AG04450 (cell line): ENCODE measurements around the gene SLC35F3. TPM values are rescaled to one million over a fixed set of nuclear protein-coding genes. Genes with fewer than 3 reads are reported as not detected.

Source experiments
- CTCF ChIA-PET: fragments of 300-600, 350-600 bp; formaldehyde crosslinking; extraction: SDS; loops from one replicate; lab custom pipeline; 2022; ENCODE audit warnings: antibody characterized with exemption, inconsistent platforms; lab: Charles Lee
- POLR2A ChIA-PET: fragments of 350-600 bp; formaldehyde crosslinking; extraction: SDS; loops from one replicate; lab custom pipeline; 2021; ENCODE audit warnings: antibody characterized with exemption, inconsistent platforms; lab: Yijun Ruan, JAX
- DNase-seq: peaks from one replicate; pipeline ENCODE4 v3.0.0-alpha.2; 2011; ENCODE audit warnings: low read depth, low spot score
- H3K27ac ChIP-seq: one replicate; pipeline ENCODE4 v1.5.1; 2012; ENCODE audit warnings: low read depth, low read length, control low read depth
- H3K27me3 ChIP-seq: one replicate; pipeline ENCODE4 v1.6.0; 2012; ENCODE audit warnings: low read length; ENCODE audit not compliant: control insufficient read depth, insufficient read depth
- H3K4me3 ChIP-seq: 2 replicates; pipeline ENCODE4 v1.5.1; 2011; ENCODE audit warnings: mild to moderate bottlenecking, low read depth, low read length, control low read depth
- H3K9me3 ChIP-seq: 2 replicates; pipeline ENCODE4 v1.5.1; 2012; ENCODE audit warnings: low read length; ENCODE audit not compliant: control insufficient read depth, insufficient read depth
- polyA plus RNA-seq: library from polyadenylated mRNA; depleted of rRNA; stranded (reverse); fragments of >200 nt; gene quantifications from 2 replicates; pipeline ENCODE4 v1.2.3, GENCODE V29; 2011
- TF ChIP-seq, protein P1 (sequence below): IDR thresholded peaks from 2 replicates; pipeline ENCODE4 v1.5.1; 2011; ENCODE audit warnings: low read depth, low read length, control low read depth, inconsistent platforms

SLC35F3 gene
- polyA plus RNA-seq, 1 experiment, result 0.04 TPM

- ChIA-PET CTCF (interaction anchor here (0.8 kb wide), 1 partner anchor 51 kb away, joined by 3 read pairs; no protein-coding TSS in a partner anchor), POLR2A (no interaction called here)
- Histone ChIP-seq H3K27me3 (no peaks in the 10 kb centered on the region), H3K9me3 (no peaks in the 10 kb centered on the region), H3K4me3 (no peak overlapping the region), H3K27ac (no peak overlapping the region)
- no peak for DNase-seq
- TF ChIP-seq, protein P1, sequence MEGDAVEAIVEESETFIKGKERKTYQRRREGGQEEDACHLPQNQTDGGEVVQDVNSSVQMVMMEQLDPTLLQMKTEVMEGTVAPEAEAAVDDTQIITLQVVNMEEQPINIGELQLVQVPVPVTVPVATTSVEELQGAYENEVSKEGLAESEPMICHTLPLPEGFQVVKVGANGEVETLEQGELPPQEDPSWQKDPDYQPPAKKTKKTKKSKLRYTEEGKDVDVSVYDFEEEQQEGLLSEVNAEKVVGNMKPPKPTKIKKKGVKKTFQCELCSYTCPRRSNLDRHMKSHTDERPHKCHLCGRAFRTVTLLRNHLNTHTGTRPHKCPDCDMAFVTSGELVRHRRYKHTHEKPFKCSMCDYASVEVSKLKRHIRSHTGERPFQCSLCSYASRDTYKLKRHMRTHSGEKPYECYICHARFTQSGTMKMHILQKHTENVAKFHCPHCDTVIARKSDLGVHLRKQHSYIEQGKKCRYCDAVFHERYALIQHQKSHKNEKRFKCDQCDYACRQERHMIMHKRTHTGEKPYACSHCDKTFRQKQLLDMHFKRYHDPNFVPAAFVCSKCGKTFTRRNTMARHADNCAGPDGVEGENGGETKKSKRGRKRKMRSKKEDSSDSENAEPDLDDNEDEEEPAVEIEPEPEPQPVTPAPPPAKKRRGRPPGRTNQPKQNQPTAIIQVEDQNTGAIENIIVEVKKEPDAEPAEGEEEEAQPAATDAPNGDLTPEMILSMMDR, result no peak
Measured at GRCh38 chr1:234361102-234361603, 456.7 kb downstream of the SLC35F3 start.

DNA sequence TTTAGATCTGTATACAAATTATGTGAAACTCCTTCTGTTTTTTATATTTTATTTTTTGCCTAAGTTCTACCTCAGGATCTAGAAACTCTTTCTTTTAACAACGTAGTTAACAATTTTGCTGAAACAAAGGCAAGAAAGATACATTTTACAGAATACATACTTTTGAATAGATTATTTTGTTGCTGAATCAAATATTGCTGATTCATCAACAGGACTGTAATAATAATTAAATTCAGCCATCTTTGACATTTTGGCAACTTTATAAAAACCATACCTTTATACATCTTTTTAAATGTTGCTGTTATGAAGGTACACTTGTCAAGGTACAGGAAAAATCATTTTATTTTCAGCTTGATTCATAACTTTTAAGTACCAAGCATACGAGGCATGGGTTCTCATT lies 458.1 kb downstream of the SLC35F3 start:
- ChIA-PET CTCF (no interaction called here), POLR2A (no interaction called here)
- H3K4me3 ChIP-seq, result no peak overlapping the region
- TF ChIP-seq, protein P1, result no peak
- no peaks in the 10 kb centered on the region for H3K9me3 ChIP-seq
- H3K27me3 ChIP-seq, result no peaks in the 10 kb centered on the region
- DNase-seq, result no peak
- H3K27ac ChIP-seq, result no peak overlapping the region

- POLR2A ChIA-PET, result no interaction called here
- no peaks in the 10 kb centered on the region for H3K27me3 ChIP-seq
- TF ChIP-seq, protein P1, result no peak
- no peak overlapping the region for H3K27ac ChIP-seq
- CTCF ChIA-PET, result interaction anchor here (1.5 to 1.8 kb wide), 2 partner anchors 42 to 59 kb away, joined by 4 to 7 read pairs; no protein-coding TSS in a partner anchor
- H3K9me3 ChIP-seq, result no peaks in the 10 kb centered on the region
- no peak overlapping the region for H3K4me3 ChIP-seq
- no peak for DNase-seq
Measured at GRCh38 chr1:234368320-234369032, 464.0 kb downstream of the SLC35F3 start.

- DNase-seq, result no peak
- no peaks in the 10 kb centered on the region for H3K27me3 ChIP-seq
- no peak overlapping the region for H3K27ac ChIP-seq
- H3K9me3 ChIP-seq, result no peaks in the 10 kb centered on the region
- H3K4me3 ChIP-seq, result no peak overlapping the region
- ChIA-PET CTCF (interaction anchor here (1.8 kb wide), 1 partner anchor 43 kb away, joined by 7 read pairs; no protein-coding TSS in a partner anchor), POLR2A (no interaction called here)
- TF ChIP-seq, protein P1, result no peak
Measured at GRCh38 chr1:234369033-234369430, 464.6 kb downstream of the SLC35F3 start.

DNA sequence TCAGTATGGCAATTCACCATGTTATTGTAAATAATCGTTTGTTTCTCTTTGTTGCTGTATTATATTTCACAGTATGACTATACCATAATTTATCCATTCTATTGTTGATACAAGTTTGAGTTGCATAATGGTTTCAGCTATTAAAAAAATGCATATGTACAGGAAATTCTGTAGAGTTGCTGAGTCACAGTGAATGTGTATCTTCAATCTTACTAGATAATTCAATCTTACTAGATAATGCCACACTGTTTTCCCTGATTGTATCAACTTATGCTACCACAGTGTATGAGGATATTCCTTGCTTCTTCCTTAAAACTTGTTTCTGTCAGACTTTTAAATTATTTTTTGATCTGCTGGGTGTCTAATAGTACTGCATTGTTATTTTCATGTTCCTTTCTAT lies 465.3 kb downstream of the SLC35F3 start:
- CTCF ChIA-PET, result interaction anchor here (1.8 kb wide), 1 partner anchor 43 kb away, joined by 7 read pairs; no protein-coding TSS in a partner anchor

More for the DNA sequence above, 465.3 kb downstream of the SLC35F3 start:
- Histone ChIP-seq H3K4me3 (no peak overlapping the region), H3K27ac (no peak overlapping the region), H3K9me3 (no peaks in the 10 kb centered on the region), H3K27me3 (no peaks in the 10 kb centered on the region)
- POLR2A ChIA-PET, result interaction anchor here (0.7 kb wide), 1 partner anchor 601 kb away, joined by 6 read pairs; no protein-coding TSS in a partner anchor
- DNase-seq, result peak; percentile 10
- TF ChIP-seq, protein P1, result no peak
